ENCODE data around the gene SLC10A3.

DNA sequence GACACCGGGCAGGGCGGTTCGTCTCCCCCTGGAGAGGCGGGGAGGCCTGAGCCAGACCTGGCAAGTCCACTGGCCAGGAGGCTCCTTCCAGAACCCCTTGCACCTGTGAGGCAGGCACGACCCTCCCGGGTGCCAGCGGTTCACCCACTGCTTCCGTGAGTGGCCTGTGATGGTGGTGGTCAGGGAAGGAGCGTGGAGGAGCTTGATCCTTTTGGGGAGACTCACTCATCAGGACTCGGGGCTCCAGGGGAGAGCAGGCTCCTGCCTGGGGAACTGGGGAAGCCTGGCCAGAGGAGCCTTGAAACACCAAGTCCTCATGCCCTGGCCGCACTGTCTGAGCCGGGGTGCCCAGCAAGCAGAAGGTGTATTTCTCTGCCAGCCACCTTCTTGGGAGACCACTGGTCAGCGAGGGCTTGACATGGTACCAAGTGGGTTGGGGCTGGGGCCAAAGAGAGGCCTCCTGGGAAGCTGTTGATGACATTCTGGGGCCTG lies 45.6 kb downstream of the SLC10A3 start:
- TF ChIP-seq, protein P1, sequence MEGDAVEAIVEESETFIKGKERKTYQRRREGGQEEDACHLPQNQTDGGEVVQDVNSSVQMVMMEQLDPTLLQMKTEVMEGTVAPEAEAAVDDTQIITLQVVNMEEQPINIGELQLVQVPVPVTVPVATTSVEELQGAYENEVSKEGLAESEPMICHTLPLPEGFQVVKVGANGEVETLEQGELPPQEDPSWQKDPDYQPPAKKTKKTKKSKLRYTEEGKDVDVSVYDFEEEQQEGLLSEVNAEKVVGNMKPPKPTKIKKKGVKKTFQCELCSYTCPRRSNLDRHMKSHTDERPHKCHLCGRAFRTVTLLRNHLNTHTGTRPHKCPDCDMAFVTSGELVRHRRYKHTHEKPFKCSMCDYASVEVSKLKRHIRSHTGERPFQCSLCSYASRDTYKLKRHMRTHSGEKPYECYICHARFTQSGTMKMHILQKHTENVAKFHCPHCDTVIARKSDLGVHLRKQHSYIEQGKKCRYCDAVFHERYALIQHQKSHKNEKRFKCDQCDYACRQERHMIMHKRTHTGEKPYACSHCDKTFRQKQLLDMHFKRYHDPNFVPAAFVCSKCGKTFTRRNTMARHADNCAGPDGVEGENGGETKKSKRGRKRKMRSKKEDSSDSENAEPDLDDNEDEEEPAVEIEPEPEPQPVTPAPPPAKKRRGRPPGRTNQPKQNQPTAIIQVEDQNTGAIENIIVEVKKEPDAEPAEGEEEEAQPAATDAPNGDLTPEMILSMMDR (IDR thresholded peaks at IDR 0.05; ENCODE audit: extremely low read depth in 1 of 2, insufficient read depth in 1 of 2, low read depth in 1 of 2, low read length in 2 of 2): no peak
- TF ChIP-seq, protein P2, sequence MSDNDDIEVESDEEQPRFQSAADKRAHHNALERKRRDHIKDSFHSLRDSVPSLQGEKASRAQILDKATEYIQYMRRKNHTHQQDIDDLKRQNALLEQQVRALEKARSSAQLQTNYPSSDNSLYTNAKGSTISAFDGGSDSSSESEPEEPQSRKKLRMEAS (IDR thresholded peaks at IDR 0.05; ENCODE audit: insufficient read depth, insufficient read length): no peak
